HG03025 (cell line): ENCODE data around the gene SLC39A5.
"Not testable (repeated sequence)": the region's sequence is repeated elsewhere in the genome, so short reads cannot be mapped to it uniquely, and the experiment has no call there.

Experiments used
- ATAC-seq: cut with Tn5 transposase; IDR thresholded peaks from one replicate; pipeline ENCODE4 v1.9.1; 2021; ENCODE audit warnings: mild to moderate bottlenecking, moderate library complexity; ENCODE audit not compliant: unreplicated experiment, low FRiP score

The SLC39A5 gene

GRCh38 chr12:56271031-56271430 lies 41.2 kb downstream of the SLC39A5 start:
- ATAC-seq: no peak

GRCh38 chr12:56272468-56272867 lies 42.6 kb downstream of the SLC39A5 start:
- not testable (repeated sequence) for ATAC-seq

GRCh38 chr12:56274299-56274698 lies 44.4 kb downstream of the SLC39A5 start:
- ATAC-seq: no peak

- no peak for ATAC-seq
These were observed 49.1 kb downstream of the SLC39A5 start for GRCh38 chr12:56278905-56279304.

- ATAC-seq: no peak
These were observed 51.0 kb downstream of the SLC39A5 start for GRCh38 chr12:56280849-56281248.

- ATAC-seq: no peak
These were observed 52.2 kb downstream of the SLC39A5 start for GRCh38 chr12:56282030-56282429.

- ATAC-seq: no peak
These were observed 52.7 kb downstream of the SLC39A5 start for GRCh38 chr12:56282579-56282978.

GRCh38 chr12:56284263-56284662 lies 54.4 kb downstream of the SLC39A5 start:
- not testable (repeated sequence) for ATAC-seq

- ATAC-seq: no peak
These were observed 56.4 kb downstream of the SLC39A5 start for GRCh38 chr12:56286044-56286830.
